SW480 (cell line): ENCODE data around the gene CCNJL.
"Not testable (repeated sequence)": the region's sequence is repeated elsewhere in the genome, so short reads cannot be mapped to it uniquely, and the experiment has no call there.

Experiments used
- DNase-seq: peaks from one replicate; pipeline ENCODE4 v3.0.0-alpha.2; 2016; ENCODE audit warnings: low spot score

The CCNJL gene

GRCh38 chr5:160260881-160261815 is 51.2 kb downstream of the CCNJL start:
- no peak for DNase-seq

DNA sequence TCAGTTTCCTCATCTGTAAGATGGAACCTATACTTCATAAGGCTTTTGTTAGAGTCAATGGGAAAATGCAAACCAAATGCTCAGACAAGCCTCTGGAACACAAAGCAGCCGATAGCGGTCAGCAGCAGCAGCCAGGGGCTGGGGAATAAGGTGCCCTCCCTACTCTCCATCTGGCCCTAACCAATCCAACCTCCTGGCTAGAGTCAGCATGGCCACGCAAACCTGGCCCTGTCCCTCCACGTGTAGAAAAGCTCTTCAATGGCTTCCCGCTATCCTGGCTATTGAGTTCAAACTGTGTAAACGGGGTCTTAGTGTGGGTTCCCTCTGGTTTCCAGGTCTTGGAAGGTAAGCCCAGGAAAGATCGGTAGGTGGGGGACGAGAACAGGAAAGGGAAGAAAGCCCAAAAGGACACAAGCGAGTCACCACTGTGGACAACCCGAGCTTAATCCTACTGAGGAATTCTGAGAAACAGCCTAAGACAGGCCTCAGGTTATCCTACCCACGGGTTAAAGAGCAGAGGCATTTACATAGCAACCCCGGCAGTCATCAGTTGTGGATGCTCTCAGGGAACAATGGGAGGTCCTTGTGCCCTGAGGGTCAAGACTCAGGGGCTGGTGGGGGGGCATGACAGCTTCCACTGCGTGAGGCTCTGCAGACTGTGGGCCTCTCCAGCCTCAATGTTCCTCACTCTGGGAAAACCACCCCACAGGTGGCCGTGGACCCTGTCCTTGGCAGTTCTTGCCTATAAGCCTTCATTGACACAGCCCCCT is 52.2 kb downstream of the CCNJL start:
- DNase-seq, result no peak

DNA sequence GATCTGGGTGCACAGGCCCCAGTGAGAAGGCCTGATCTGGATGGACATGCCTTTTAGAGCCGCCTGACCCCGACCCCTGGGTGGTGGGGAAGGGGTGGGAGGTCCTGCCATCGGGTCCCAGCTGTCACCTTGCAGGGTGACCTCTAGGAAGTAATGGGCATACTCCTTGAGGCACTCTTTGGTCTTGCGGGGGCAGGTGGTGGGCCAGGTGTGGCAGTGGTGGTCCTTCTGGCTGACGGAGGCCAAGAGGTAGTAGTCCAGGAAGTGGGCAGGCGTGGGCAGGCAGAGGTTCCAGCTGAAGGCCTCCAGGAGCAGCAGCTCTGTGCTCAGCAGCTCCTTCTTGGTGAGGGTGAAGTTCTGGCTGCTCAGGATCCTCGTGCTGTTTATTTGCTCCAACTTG is 53.0 kb downstream of the CCNJL start:
- no peak for DNase-seq

DNA sequence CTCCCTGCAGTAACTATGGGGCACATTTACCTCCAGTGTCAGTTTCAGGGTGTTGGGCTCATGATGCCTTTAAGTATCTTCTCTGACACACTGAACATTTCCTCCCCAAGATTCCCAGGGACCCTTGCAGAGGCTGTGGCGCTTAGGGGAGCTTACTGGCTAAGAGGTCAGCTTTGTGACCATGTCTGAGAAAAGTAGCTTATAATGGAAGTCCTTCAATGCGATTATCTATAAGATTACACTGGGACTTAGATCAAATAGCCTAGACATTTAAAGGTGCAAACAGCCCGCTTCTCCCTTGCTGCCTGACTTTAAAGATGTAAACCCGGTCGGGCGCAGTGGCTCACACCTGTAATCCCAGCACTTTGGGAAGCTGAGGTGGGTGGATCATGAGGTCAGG is 57.7 kb downstream of the CCNJL start:
- DNase-seq, result no peak

DNA sequence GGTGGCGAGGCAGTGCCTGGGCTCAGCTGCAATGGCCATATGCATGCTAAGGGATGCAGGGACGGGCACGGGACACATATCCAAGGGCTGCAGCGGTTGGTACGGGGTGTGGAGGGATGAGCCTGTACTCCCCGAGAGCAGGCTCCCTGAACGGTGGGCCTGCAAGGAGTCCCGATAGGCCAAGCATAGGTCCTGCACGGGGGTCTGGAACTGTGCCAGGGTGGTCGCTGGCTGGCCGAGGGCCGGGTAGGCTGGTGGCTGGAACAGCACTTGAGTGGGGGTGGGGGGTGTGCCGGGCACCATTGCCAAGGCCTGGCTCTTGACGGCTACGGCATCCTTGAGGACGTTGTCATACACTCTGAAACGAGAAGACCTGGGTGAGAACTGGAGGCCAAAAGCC is 58.9 kb downstream of the CCNJL start:
- no peak for DNase-seq

GRCh38 chr5:160252916-160253315 is 59.4 kb downstream of the CCNJL start:
- no peak for DNase-seq

- no peak for DNase-seq
Observed at GRCh38 chr5:160251406-160252155, 60.8 kb downstream of the CCNJL start.

- DNase-seq, result no peak
Observed at GRCh38 chr5:160250826-160251225, 61.5 kb downstream of the CCNJL start.

DNA sequence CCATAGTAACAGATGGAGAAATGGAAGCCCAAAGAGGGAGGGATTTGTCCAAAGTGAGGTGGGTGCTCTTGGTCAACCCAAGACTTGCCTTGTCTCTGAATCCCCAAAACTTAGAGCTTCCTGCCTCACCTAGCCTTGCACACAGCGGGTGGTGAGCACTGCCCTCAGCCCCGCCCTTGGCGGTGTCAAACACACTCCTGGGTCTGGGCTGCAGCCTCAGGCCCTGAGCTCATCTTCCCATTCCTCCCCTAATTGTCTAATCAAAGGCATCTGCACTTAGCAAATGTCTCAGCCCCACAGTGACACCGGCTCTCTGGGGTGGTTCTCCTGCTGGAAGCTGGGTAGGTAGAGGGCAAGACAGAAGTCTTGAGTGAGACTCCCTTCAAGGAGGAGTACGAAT is 62.1 kb downstream of the CCNJL start:
- no peak for DNase-seq

DNA sequence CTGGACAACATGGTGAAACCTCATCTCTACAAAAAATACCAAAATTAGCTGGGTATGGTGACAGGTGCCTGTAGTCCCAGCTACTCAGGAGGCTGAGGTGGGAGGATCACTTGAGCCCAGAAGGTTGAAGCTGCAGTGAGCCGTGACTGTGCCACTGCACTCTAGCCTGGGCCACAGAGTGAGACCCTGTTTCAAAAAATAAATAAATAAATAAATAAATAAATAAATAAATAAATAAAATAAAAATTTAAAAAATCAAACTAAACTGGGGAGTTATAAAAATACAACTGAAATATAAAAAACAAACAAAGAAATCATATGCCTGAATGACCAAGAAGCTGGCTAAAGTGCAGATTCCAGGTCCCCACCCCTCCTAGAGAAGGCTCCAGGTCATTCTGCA is 62.8 kb downstream of the CCNJL start:
- not testable (repeated sequence) for DNase-seq

- no peak for DNase-seq
Observed at GRCh38 chr5:160245506-160246086, 66.8 kb downstream of the CCNJL start.

DNA sequence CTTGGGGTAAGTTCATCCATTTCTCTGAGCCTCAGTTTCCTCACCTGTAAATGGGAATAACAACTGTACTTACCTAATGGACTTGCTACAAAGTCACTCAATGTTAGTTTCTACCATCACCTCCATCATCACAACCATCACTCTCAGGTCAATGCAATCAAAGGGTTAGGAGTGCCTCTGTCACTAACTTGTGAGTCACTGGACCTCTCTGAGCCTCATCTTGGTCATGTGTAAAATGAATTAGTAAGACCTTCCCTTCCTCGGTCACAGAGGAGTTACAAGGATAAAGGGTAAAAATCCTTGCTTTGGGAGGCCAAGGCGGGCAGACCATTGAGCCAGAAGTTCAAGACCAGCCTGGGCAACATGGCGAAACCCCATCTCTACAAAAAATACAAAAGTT is 70.2 kb downstream of the CCNJL start:
- DNase-seq, result no peak

DNA sequence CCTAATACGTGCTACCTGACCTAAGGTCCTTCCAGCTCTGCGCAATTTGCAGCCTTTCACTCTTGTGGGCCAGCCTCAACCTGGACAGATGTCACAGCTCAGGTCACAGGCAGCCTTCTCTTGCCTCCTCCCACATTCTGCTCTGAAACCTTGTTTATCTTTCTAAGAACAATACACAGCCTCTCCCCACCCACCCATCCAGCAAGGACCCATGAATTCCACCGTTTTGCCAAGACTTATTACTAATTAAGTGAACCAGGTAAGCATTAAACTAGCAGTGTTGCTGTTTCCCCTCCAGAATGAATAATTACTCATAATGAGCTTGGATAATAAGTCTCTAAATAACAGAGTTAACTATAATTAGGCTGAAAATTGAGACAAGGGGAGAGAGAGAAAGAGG is 72.0 kb downstream of the CCNJL start:
- no peak for DNase-seq

DNA sequence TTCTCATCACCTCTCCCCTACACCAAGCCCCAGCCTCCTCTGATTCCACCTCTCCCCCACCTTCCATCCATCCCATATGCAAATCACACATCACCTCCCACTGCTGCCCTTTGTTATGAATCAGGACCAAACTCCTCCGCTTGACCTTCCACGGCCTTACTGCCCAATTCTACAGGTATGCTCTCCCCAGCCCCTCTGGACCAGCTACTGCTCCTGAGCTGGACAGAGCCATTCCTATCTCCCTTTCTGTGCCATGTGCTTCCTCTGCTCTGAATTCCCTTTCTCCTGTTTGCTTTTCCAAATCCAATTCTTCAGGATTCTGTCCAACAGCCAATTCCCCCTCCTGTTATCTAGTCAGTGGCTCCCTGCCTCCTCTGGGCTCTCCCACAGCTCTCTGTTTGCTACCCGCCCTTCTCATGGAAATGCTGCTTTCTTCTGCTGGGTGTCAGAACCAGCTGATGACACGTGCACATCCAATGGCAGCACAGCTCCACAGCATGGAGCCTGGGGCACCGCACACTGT is 74.7 kb downstream of the CCNJL start:
- DNase-seq, result no peak

DNA sequence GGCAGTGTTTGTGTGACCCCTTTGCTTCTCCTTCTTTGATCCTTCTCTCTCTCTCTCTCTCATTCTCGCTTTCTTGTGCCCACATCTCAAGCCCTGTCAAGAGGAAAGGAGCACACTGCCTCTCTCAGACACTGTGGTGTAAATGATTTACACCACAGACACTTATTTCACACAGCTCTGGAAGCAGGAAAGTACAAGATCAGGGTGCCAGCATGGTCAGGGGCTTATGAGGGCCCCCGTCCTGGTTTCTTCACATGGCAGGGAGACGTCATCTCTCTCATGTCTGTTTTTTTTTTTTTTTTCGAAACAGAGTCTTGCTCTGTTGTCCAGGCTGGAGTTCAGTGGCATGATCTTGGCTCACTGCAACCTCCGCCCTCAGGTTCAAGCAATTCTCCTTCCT is 76.6 kb downstream of the CCNJL start:
- no peak for DNase-seq

DNA sequence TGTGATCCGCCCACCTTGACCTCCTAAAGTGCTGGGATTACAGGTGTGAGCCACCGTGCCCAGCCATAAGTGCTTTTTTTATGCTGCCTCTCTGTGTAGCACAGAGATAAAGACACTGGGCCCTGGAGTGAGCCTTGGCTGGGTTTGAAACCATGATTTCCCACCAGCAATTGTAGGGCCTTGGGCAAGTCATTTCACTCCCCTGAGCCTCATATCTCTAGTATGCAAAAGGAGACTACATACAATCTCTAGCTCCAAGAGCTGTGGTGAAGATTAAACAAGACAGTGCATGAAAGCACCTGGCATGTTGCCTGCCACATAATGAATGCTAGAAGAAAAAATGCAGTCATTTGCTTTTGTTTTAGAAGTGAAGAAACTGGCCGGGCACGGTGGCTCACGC is 79.1 kb downstream of the CCNJL start:
- no peak for DNase-seq

DNA sequence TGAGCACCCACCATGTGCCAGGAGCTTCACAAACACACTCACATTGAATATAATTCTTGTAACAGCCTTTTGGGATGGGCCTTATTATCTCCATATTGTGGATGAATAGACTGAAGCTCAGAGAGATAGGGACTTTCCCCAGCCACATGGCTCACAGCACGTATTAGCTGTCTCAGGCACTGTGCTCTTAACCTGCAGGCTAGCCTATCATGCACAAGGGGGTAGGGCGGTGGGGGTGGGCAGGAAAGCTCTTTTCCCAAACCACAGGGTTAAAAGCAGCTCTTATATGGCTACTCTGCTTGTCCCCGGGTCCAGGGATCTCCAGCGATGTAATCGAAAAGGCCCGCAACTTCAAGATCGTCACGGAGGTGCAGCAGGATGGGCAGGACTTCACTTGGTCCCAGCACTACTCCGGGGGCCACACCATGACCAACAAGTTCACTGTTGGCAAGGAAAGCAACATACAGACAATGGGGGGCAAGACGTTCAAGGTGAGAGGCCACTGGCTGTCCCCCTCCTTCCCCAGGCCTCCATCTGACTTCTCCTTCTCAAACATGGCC is 80.5 kb downstream of the CCNJL start:
- no peak for DNase-seq

DNA sequence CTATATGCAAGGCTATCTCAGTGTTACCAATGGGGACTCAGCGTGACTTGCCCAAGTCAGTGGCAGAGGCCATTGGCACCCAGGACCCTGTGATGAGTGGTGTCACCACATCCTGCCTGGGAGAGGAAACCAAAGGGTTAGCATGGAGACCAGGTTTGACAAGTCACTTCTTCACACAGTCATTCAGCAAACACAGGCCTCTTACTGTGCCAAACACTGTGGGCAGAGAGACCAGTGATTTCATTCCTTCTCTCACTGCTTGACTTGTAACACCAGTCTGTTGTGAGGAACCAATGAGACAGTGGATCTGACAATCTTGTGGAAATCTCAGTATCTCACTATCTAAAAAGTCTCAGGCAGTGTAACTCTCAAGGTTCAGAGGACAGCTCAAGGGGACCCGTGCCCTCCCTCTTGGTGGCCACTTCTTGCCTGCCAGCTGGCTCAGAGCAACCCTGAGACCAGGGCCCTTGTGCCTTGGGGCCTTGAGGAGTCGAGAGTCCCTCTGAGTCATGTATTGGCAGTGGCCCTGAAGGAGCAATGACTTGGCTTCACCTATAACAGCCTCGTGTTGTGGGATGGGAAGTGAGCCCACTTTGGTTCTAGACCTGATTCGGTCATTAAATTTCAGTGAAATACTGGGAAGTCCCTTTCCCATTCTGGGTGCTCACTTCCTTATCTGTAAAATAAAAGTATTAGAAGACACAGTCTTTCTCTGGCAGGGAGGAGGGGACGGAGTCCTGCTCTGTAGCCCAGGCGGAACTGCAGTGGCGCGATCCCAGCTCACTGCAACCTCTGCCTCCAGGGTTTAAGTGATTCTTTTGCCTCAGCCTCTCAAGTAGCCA is 81.5 kb downstream of the CCNJL start:
- DNase-seq, result no peak

GRCh38 chr5:160229190-160229742 is 83.1 kb downstream of the CCNJL start, which contains the start of gene FABP6:
FABP6 (plus strand) TSS chr5:160229506; CDS start chr5:160229558, 52 bp downstream.
- DNase-seq, result no peak

- DNase-seq, result no peak
Observed at GRCh38 chr5:160227012-160227411, 85.4 kb downstream of the CCNJL start.
